ENCODE results near the gene SLC6A9.

The SLC6A9 gene

GRCh38 chr1:44049839-44050238 lies 18.6 kb upstream of the SLC6A9 start:
- no peak overlapping the region for H3K4me3 ChIP-seq (ENCODE audit: low read depth, low read length)
- TF ChIP-seq CTCF (IDR thresholded peaks at IDR 0.05; ENCODE audit: borderline replicate concordance, insufficient read depth, low read depth, low read length): no peak

GRCh38 chr1:44048532-44049215 lies 17.4 kb upstream of the SLC6A9 start:
- no peak for TF ChIP-seq CTCF (IDR thresholded peaks at IDR 0.05; ENCODE audit: borderline replicate concordance, insufficient read depth, low read depth, low read length)
- no peak overlapping the region for H3K4me3 ChIP-seq (ENCODE audit: low read depth, low read length)

- no peak overlapping the region for H3K4me3 ChIP-seq (ENCODE audit: low read depth, low read length)
- no peak for TF ChIP-seq CTCF (IDR thresholded peaks at IDR 0.05; ENCODE audit: borderline replicate concordance, insufficient read depth, low read depth, low read length)
These were observed 15.9 kb upstream of the SLC6A9 start for GRCh38 chr1:44047131-44047530.

- no peak for TF ChIP-seq CTCF (IDR thresholded peaks at IDR 0.05; ENCODE audit: borderline replicate concordance, insufficient read depth, low read depth, low read length)
- no peak overlapping the region for H3K4me3 ChIP-seq (ENCODE audit: low read depth, low read length)
These were observed 13.8 kb upstream of the SLC6A9 start for GRCh38 chr1:44045064-44045463.

GRCh38 chr1:44044071-44044801 lies 13.0 kb upstream of the SLC6A9 start:
- no peak overlapping the region for H3K4me3 ChIP-seq (ENCODE audit: low read depth, low read length)
- TF ChIP-seq CTCF (IDR thresholded peaks at IDR 0.05; ENCODE audit: borderline replicate concordance, insufficient read depth, low read depth, low read length): no peak

- no peak for TF ChIP-seq CTCF (IDR thresholded peaks at IDR 0.05; ENCODE audit: borderline replicate concordance, insufficient read depth, low read depth, low read length)
- H3K4me3 ChIP-seq (ENCODE audit: low read depth, low read length): no peak overlapping the region
These were observed 12.2 kb upstream of the SLC6A9 start for GRCh38 chr1:44043176-44044070.

Data from GM12875 (cell line).